Renal cortex interstitium (tissue), 11 donors: ENCODE results near the gene DCLK3. TPM values are rescaled to one million over a fixed set of nuclear protein-coding genes. Genes with fewer than 3 reads are reported as not detected.

Experiments used
- DNase-seq, 11 donors: peaks; one replicate each; pipeline ENCODE4 v3.0.0-alpha.2; 2013; ENCODE audit warnings: low read depth in 9 of 11, low spot score in 4 of 11; ENCODE audit errors: extremely low read depth in 1 of 11
- polyA plus RNA-seq, 3 donors: library from polyadenylated mRNA; unstranded; fragments of 120-200 nt; gene quantifications; one replicate each; pipeline ENCODE4 v1.2.1, GENCODE V29; 2013; ENCODE audit not compliant: insufficient read length in 3 of 3

Gene DCLK3
- polyA plus RNA-seq, 3 donors, result 0.99 to 1.5 (median 1.3) TPM

GRCh38 chr3:36688815-36689214 is 75.5 kb downstream of the DCLK3 start:
- DNase-seq, result no peak

GRCh38 chr3:36686516-36686915 is 77.8 kb downstream of the DCLK3 start:
- DNase-seq, result no peak

DNA sequence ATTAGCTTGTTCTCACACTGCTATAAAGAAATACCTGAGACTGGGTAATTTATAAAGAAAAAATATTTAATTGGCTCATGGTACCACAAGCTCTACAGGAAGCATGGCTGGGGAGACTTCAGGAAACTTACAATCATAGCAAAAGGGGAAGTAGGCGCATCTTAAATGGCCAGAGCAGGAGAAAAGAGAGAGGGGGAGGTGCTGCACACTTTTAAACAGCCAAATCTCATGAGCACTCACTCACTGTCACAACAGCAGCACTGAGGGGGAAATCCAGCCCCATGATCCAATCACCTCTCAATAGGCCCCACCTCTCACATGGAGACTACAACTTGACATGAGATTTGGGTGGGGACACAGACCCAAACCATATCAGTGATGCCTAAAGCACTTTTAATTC is 82.5 kb downstream of the DCLK3 start:
- no peak for DNase-seq

GRCh38 chr3:36680952-36681351 is 83.4 kb downstream of the DCLK3 start:
- no peak for DNase-seq

- DNase-seq, result no peak
Observed at GRCh38 chr3:36679384-36680200, 84.8 kb downstream of the DCLK3 start.

DNA sequence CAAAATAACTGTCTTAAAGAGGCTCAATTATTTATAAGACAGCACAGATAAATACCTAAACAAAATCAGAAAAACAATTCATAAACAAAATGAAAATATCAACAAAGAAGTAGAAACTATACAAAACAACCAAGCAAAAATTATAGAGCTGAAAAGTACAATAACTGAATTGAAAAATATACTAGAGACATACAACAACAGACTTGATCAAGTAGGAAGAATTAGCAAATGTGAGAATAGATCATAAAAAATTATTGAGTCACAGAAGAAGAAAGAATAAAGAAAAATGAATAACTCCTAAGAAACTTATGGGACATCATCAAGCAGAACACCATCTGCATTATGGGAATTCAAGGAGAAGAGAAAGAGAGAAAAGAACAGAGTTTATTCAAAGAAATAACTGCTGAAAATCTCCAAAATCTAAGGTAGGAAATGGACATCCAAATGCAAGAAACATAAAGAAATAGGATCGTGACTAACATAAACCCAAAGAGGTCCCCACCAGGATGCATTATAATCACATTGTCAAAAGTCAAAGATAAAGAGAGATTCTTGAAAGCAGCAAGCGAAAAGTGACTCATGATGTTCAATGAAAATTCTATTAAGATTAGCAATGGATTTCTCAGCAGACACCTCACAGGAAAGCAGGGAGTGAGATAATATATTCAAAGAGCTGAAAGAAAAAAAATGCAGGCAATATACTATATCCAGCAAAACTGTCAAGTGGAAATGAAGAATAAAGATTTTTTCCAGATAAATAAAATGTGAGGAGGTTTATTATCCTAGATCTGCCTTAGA is 85.9 kb downstream of the DCLK3 start:
- DNase-seq, result no peak

GRCh38 chr3:36677331-36678007 is 86.9 kb downstream of the DCLK3 start:
- no peak for DNase-seq

DNA sequence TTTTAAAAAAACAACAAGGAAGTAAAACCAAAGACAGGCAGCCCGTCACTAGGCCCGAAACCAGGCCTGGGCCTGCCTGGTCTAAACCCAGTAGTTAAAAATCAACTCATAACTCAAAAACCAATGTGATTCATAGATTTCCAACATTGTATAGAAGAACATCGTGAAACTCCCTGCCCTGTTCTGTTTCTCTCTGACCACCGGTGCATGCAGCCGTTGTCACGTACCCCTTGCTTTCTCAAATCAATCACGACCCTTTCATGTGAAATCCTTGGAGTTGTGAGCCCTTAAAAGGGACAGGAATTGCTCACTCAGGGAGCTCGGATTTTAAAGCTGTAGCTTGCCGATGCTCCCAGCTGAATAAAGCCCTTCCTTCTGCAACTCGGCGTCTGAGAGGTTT is 89.5 kb downstream of the DCLK3 start:
- DNase-seq, result no peak

DNA sequence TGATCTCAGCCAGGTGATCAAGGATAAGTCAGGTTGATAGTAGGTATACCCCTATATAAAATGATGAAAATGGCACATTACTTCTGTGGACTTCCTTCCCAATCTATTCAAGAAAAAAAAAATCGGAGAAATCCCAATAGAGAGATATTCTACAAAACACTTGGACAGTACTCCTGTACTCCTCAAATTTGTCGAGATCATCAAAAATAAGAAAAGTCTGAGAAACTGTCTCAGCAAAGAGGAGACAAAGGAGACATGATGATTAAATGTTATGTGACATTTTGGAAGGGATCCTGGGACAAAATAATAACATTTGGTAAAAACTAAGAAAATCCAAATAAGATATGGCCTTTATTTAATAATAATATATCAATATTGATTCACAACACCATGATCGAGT is 94.6 kb downstream of the DCLK3 start:
- DNase-seq, result no peak

DNA sequence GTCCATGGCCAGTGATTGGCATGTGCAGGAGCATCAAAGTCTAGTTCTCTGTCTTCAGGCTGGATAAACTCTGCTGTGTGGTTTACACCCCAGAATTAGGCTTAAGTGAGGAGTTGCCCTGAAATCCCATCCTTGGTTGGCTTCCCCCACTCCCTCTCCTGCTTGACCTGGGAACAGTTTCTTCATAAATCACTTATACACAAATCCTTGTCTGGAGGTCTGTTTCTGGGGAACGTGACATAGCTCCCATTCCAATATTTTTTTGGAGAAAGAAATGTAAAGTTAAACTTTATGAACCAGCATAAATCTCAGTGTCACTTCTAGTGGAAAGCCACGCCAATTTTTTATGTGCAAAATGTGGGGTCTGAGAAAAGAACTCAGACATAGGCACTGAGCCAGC is 98.2 kb downstream of the DCLK3 start:
- peak in 2 of 11 donors; percentile 10 to 12 for DNase-seq

DNA sequence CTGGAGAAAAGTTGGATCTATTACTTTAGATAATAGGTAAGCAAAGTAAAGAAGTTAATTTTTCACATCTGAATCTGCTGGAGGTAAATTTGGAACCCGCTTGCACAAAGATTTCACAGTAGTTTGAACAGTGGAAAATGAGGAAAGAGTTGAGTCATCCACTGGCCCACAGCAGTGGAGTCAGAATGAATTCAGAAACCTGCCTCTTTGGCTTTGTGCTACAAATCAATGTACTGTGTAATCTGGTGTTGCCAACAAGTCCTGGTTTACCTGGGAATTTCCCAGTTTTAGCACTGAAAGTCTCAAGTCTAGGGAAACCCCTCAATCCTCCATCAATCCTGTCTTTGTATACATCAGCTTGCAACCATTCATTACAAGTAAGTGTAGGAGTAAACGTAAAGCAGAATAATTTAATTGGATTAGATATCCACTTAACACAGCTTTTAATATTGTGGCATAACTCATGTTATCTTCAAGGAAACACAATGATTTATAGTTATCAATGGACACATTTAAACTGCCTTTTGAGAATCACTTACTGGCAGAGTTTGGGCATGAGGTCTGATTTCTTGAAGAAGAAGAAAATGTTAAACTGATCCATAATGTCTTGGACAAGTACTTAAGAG is 100.6 kb downstream of the DCLK3 start:
- no peak for DNase-seq

GRCh38 chr3:36662626-36663025 is 101.7 kb downstream of the DCLK3 start:
- DNase-seq, result no peak

Other genes starting within 250 kb of the DCLK3 start
- 10 to 100 TPM in 1 of 3 donors, 1 to 10 TPM in 2; 6.6 to 10.4 (median 8.8) TPM for gene TRANK1, start 180.5 kb upstream of the DCLK3 start, polyA plus RNA-seq
- gene EPM2AIP1, start 228.6 kb upstream of the DCLK3 start, polyA plus RNA-seq, result 10 to 100 TPM; 51.0 to 62.6 (median 58.0) TPM
- 10 to 100 TPM; 50.2 to 54.6 (median 50.9) TPM for gene MLH1, start 229.0 kb upstream of the DCLK3 start, polyA plus RNA-seq